ENCODE data around the gene RPS6KA2. TPM values are rescaled to one million over a fixed set of nuclear protein-coding genes. Genes with fewer than 3 reads are reported as not detected.

Gene RPS6KA2
- total RNA-seq, 2 donors from 2014 or later = 2.9 to 4.0 TPM

GRCh38 chr6:166430269-166430668 is 196.8 kb downstream of the RPS6KA2 start:
- no peak for ATAC-seq
- no peaks in the 10 kb centered on the region for H3K9me3 Mint-ChIP-seq
- peak in 1 of 2 donors; percentile 40 for DNase-seq (ENCODE audit: low spot score in 2 of 2)
- H3K36me3 Mint-ChIP-seq = peaks cover 4 to 5% of the 10 kb centered on the region in 2 donors
- H3K27ac Mint-ChIP-seq = no peak overlapping the region

- ATAC-seq (no peak), DNase-seq (ENCODE audit: low spot score in 2 of 2) (peak in 1 of 2 donors; percentile 38)
- Mint-ChIP-seq H3K36me3 (peaks cover 4 to 10% of the 10 kb centered on the region in 2 donors), H3K27ac (no peak overlapping the region), H3K9me3 (no peaks in the 10 kb centered on the region)
Measured at GRCh38 chr6:166424431-166424830, 202.6 kb downstream of the RPS6KA2 start.

DNA sequence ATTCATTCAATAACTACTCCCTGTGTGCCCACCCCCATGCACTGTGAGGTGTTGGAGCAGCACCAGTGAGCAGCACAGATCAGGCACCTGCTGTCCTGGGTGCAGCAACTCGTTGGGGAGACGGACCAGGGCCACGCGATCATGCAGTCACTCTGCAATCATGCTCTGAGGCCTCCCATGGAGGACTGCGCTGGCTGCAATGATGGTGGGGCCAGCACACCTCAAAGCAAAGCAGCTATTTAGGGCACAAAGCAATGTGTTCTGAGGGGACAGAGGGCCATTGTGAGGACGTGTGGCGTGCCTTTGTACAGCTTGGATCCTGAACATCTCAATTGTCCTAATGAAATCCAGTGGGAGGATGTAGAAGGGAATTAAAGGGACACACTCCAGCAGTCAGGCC is 203.3 kb downstream of the RPS6KA2 start:
- DNase-seq (ENCODE audit: low spot score in 2 of 2) (peak in 1 of 2 donors; percentile 3), ATAC-seq (no peak)
- Mint-ChIP-seq H3K36me3 (peaks cover 3 to 7% of the 10 kb centered on the region in 2 donors), H3K9me3 (no peaks in the 10 kb centered on the region), H3K27ac (no peak overlapping the region)

DNA sequence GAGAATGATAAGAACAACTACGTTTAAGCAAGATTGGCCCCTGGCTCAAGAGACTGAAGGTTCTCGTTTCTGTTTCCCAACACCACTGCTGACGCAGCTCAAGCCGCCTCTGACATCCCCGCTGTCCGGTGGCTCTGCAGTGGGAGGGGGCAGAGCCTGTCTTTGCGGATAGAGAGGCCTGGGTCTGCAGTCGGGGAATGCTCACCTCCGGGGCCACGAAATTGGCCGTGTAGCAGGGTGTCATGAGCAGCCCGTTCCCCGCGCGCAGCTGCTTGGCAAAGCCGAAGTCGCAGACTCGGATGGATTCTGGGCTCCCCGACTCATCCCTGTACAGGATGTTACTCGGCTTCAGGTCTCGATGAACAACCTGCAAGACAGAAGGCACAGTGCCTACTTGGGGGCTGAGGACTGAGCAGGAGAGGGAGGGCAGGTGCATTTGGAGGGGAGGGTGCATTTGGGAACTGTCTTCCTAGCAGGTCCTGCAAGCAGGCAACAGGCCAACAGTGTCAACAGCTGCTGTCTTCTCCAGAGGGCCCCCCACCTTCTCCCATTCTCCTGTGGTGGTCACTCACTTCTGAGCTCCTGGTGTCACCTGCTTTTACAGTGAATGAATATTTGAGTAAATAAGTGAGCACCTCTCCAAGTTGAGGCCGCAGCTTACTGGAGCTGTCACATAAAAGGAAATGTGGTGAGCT is 203.9 kb downstream of the RPS6KA2 start:
- H3K9me3 Mint-ChIP-seq = no peaks in the 10 kb centered on the region

DNA sequence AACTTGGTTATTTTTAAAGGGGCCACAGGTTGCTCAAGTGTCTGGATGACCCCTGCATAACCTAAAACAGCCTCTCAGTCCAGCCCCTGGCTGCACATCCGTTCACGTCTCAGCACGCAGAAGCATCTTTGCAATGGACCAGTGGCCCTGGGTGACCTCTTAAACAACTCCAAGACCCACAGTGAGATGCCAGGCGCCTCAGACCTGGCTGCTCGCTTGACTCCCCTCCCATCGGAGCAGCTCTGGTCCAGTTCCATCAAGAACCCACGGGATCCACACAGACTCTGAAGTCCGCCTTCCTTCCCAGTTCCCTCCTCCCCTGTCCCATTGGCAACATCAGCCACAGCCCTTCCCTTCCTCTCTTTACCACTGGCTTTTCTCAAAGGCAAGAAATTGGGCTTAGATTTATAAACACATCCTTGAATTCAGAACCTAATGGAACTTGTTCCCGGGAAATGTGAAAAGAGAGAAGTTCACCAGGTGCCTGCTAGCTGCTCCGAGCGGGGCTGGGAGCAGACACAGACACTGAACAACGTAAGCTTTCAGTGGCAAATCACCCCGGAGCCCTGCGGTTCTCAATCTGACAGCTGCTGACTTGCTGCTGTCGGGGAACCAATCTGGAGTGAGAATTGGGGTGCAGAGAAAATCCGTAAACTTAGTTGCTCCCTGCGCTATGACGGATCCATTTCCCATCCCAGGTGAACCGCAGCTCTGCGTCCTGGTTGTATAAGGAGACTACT is 204.7 kb downstream of the RPS6KA2 start:
- no peak overlapping the region for H3K27ac Mint-ChIP-seq
- no peaks in the 10 kb centered on the region for H3K9me3 Mint-ChIP-seq

More for the DNA sequence above, 203.9 kb downstream of the RPS6KA2 start:
- no peak for ATAC-seq
- H3K36me3 Mint-ChIP-seq = peaks cover 0 to 5% of the 10 kb centered on the region in 2 donors
- H3K27ac Mint-ChIP-seq = no peak overlapping the region
- DNase-seq (ENCODE audit: low spot score in 2 of 2) = peak in 1 of 2 donors; percentile 28

GRCh38 chr6:166420351-166420750 is 206.7 kb downstream of the RPS6KA2 start:
- DNase-seq (ENCODE audit: low spot score in 2 of 2) = peak in 1 of 2 donors; percentile 9
- Mint-ChIP-seq H3K9me3 (peaks cover 14% of the 10 kb centered on the region in 2 donors), H3K36me3 (peaks cover 19 to 22% of the 10 kb centered on the region in 2 donors), H3K27ac (no peak overlapping the region)
- no peak for ATAC-seq

More for the DNA sequence above, 204.7 kb downstream of the RPS6KA2 start:
- peaks cover 0 to 5% of the 10 kb centered on the region in 2 donors for H3K36me3 Mint-ChIP-seq
- ATAC-seq = no peak
- DNase-seq (ENCODE audit: low spot score in 2 of 2) = peak in 1 of 2 donors; percentile 38

GRCh38 chr6:166419717-166420116 is 207.3 kb downstream of the RPS6KA2 start:
- H3K27ac Mint-ChIP-seq = peak overlapping the region; percentile 43 to 68

GRCh38 chr6:166419286-166419685 is 207.8 kb downstream of the RPS6KA2 start:
- H3K27ac Mint-ChIP-seq = peak overlapping the region; percentile 43 to 68
- peak; percentile 72 to 85 for ATAC-seq
- peak; percentile 50 to 75 for DNase-seq (ENCODE audit: low spot score in 2 of 2)

More at GRCh38 chr6:166419717-166420116, 207.3 kb downstream of the RPS6KA2 start:
- ATAC-seq (peak; percentile 7 to 12), DNase-seq (ENCODE audit: low spot score in 2 of 2) (peak in 1 of 2 donors; percentile 41)
- peaks cover 14 to 18% of the 10 kb centered on the region in 2 donors for H3K9me3 Mint-ChIP-seq
- H3K36me3 Mint-ChIP-seq = peaks cover 22 to 23% of the 10 kb centered on the region in 2 donors

GRCh38 chr6:166418691-166419143 is 208.3 kb downstream of the RPS6KA2 start:
- peaks cover 22 to 23% of the 10 kb centered on the region in 2 donors for H3K36me3 Mint-ChIP-seq
- peak; percentile 29 to 34 for ATAC-seq
- H3K27ac Mint-ChIP-seq = peak overlapping the region in 1 of 2 donors; percentile 43
- peak in 1 of 2 donors; percentile 54 for DNase-seq (ENCODE audit: low spot score in 2 of 2)
- H3K9me3 Mint-ChIP-seq = peaks cover 14 to 18% of the 10 kb centered on the region in 2 donors

More at GRCh38 chr6:166419286-166419685, 207.8 kb downstream of the RPS6KA2 start:
- Mint-ChIP-seq H3K36me3 (peaks cover 22 to 23% of the 10 kb centered on the region in 2 donors), H3K9me3 (peaks cover 14 to 18% of the 10 kb centered on the region in 2 donors)

DNA sequence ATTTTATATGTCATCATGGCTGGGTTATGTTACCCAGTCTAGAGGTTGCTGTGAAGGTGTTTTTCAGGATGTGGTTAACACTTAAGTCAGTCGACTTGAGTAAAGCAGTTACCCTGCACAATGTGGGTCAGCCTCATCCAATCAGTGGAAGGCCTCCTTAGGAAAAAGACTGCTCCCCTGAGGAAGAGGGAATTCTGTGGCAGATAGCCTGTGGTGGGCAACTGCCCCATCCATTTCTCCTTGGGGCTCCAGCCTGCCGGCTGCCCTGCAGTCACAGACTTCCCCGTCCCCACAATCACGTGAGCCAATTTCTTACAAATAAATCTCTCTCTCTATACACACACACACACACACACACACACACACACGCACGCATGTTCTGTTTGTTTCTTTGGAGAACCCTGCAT is 209.8 kb downstream of the RPS6KA2 start:
- ATAC-seq = peak; percentile 83 to 87
- Mint-ChIP-seq H3K9me3 (peaks cover 14 to 18% of the 10 kb centered on the region in 2 donors), H3K27ac (peak overlapping the region; percentile 63 to 72)

DNA sequence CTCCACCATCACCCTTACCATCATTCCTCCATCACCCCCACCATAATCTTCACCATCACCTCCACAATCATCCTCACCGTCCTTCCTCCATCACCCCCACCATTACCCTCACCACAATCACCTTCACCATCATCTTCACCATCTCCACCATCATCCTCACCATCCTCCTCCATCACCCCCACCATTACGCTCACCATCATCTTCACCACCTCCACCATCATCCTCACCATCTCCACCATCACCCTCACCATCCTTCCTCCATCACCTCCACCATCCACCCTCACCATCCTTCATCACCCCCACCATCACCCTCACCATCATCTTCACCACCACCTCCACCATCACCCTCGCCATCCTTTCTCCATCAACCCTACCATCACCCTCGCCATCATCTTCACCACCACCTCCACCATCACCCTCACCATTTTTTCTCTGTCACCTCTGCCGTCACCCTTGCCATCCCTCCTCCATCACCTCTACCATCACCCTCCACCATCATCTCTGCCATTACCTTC is 211.2 kb downstream of the RPS6KA2 start:
- H3K27ac Mint-ChIP-seq = peak overlapping the region in 1 of 2 donors; percentile 63
- ATAC-seq (no peak), DNase-seq (ENCODE audit: low spot score in 2 of 2) (peak in 1 of 2 donors; percentile 20)
- peaks cover 18 to 23% of the 10 kb centered on the region in 2 donors for H3K36me3 Mint-ChIP-seq
- H3K9me3 Mint-ChIP-seq = peaks cover 14 to 18% of the 10 kb centered on the region in 2 donors

More for the DNA sequence above, 209.8 kb downstream of the RPS6KA2 start:
- H3K36me3 Mint-ChIP-seq = peaks cover 18 to 23% of the 10 kb centered on the region in 2 donors
- DNase-seq (ENCODE audit: low spot score in 2 of 2) = peak; percentile 43 to 59

DNA sequence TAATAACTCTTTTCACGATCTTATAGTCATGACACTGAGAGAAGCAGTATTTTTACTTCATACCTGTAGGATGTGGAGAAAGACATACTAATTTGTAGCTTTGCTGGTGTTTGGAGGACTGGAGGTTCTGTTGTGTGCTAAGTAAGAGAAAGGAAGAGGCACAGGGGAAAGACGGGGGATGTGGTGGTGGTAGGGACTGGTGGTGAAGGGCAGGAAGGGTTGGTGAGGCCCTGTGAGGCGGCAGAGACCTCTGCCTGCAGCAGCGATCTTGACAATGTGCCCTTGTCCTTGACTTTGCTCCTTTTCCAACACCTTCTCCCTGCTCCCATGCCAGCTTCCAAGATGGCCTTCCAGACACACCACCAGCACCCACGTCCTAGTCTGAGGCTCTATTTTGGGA is 211.7 kb downstream of the RPS6KA2 start:
- Mint-ChIP-seq H3K27ac (peak overlapping the region in 1 of 2 donors; percentile 63), H3K9me3 (peaks cover 14 to 18% of the 10 kb centered on the region in 2 donors), H3K36me3 (peaks cover 18 to 23% of the 10 kb centered on the region in 2 donors)
- DNase-seq (ENCODE audit: low spot score in 2 of 2) (peak in 1 of 2 donors; percentile 52), ATAC-seq (peak in 1 of 2 donors; percentile 35)

DNA sequence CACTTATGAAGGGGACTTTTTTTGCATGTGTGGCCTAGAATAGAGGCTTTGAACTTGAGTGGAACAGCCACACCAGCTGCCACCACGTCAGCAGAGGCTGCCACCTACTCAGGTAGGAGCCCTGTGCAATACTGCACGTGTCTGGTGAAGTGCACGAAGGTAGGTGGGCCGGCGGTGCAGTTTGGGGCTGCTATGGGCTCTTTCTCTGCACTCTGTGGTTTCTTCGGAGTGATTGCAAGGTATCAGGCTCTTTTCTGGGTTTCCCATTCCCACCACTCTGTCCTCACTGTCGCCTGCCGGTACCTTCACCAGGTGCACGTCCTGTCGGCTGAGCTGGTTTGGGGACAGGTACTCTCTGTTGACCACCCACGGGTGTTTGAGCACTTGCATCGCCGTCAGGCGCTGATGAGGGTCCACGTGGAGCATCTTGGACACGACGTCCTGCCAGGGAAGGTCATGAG is 213.5 kb downstream of the RPS6KA2 start:
- peaks cover 14 to 18% of the 10 kb centered on the region in 2 donors for H3K9me3 Mint-ChIP-seq
- peaks cover 18 to 23% of the 10 kb centered on the region in 2 donors for H3K36me3 Mint-ChIP-seq
- DNase-seq (ENCODE audit: low spot score in 2 of 2) (peak in 1 of 2 donors; percentile 49), ATAC-seq (no peak)
- H3K27ac Mint-ChIP-seq = no peak overlapping the region

GRCh38 chr6:166412911-166413384 is 214.1 kb downstream of the RPS6KA2 start:
- Mint-ChIP-seq H3K9me3 (peaks cover 14 to 18% of the 10 kb centered on the region in 2 donors), H3K27ac (no peak overlapping the region), H3K36me3 (peaks cover 18 to 23% of the 10 kb centered on the region in 2 donors)
- ATAC-seq = no peak
- peak in 1 of 2 donors; percentile 43 for DNase-seq (ENCODE audit: low spot score in 2 of 2)

- DNase-seq (ENCODE audit: low spot score in 2 of 2) = peak in 1 of 2 donors; percentile 52
- ATAC-seq = no peak
- peaks cover 18 to 23% of the 10 kb centered on the region in 2 donors for H3K36me3 Mint-ChIP-seq
- peaks cover 14 to 18% of the 10 kb centered on the region in 2 donors for H3K9me3 Mint-ChIP-seq
- peak overlapping the region in 1 of 2 donors; percentile 37 for H3K27ac Mint-ChIP-seq
Measured at GRCh38 chr6:166412156-166412910, 214.7 kb downstream of the RPS6KA2 start.
